ENCODE measurements around the gene CX3CL1. TPM values are rescaled to one million over a fixed set of nuclear protein-coding genes. Genes with fewer than 3 reads are reported as not detected.

The CX3CL1 gene
- total RNA-seq (1.2 and 2.3 TPM in 2 replicates), polyA plus RNA-seq (2.0 TPM in 2 replicates), polyA minus RNA-seq (0.96 and 1.6 TPM in 2 replicates), Bru-seq, nascent RNA (percentile 18 among the genes with signal in this experiment), BruChase-seq, experiment 1, labeled RNA remaining after a 6-hour chase (percentile 15 among the genes with signal in this experiment), BruChase-seq, experiment 2, labeled RNA remaining after a 2-hour chase (percentile 17 among the genes with signal in this experiment)
- polyA plus RNA-seq (2011; cell fraction: cytosol; rRNA removed): 1.2 and 2.5 TPM in 2 replicates
- polyA plus RNA-seq (2011; cell fraction: nucleus; rRNA removed): 0.65 and 1.1 TPM in 2 replicates
- polyA plus RNA-seq (2012): 0.66 and 1.6 TPM in 2 replicates
- polyA minus RNA-seq (2011; cell fraction: cytosol; rRNA and poly(A)+ RNA removed): not detected
- polyA minus RNA-seq (2011; cell fraction: nucleus; rRNA and poly(A)+ RNA removed): 0.29 and 0.53 TPM in 2 replicates
- long read RNA-seq, partial matches to known transcripts: 0 of 7 reads
- long read RNA-seq, other reads (novel, unspliced or antisense): 7 of 7 reads

- Histone ChIP-seq H3K4me3 (replicated peaks in 1 of 3; ENCODE audit: insufficient read depth in 1 of 3, low read depth in 1 of 3, low read length in 3 of 3) (peak within 1 kb of the TSS in 1 of 3 experiments; percentile 29), H3K4me1 (ENCODE audit: control insufficient read depth, extremely low read depth, insufficient read depth, low read length) (peaks cover 4% of the 10 kb centered on the region), H3K36me3 (ENCODE audit: control insufficient read depth in 2 of 2, extremely low read depth in 1 of 2, insufficient read depth in 2 of 2, low read length in 2 of 2) (no peaks in the 10 kb centered on the region), H3K9me3 (replicated peaks; ENCODE audit: control insufficient read depth, insufficient read depth, low read length) (no peaks in the 10 kb centered on the region), H3K4me2 (ENCODE audit: insufficient read depth, low read length) (no peak within 1 kb of the TSS), H3K9ac (replicated peaks; ENCODE audit: extremely low read depth, insufficient read depth, low read length) (no peak within 1 kb of the TSS), H3K9me1 (replicated peaks; ENCODE audit: control insufficient read depth, extremely low read depth, insufficient read depth, low read length) (no peaks in the 10 kb centered on the region), H3K79me2 (ENCODE audit: control insufficient read depth, insufficient read depth, low read length) (no peaks in the 10 kb centered on the region), H2AFZ (ENCODE audit: low read depth, low read length) (no peak within 1 kb of the TSS), H3K27ac (ENCODE audit: insufficient read depth, low read depth, low read length) (no peak within 1 kb of the TSS), H4K20me1 (replicated peaks; ENCODE audit: control insufficient read depth, extremely low read depth, insufficient read depth, low read length) (no peaks in the 10 kb centered on the region), H3K27me3 (ENCODE audit: control insufficient read depth in 2 of 2, insufficient read depth in 2 of 2, low read length in 2 of 2) (peaks cover 4% of the 10 kb centered on the region in 2 experiments)
- ChIA-PET CTCF (interaction anchor here (1.7 kb wide), 1 partner anchor 12 kb away, joined by 7 read pairs; no protein-coding TSS in a partner anchor), POLR2A (no interaction called here)
- FAIRE-seq (no peak), DNase-seq (ENCODE audit: low read depth, low spot score) (peak; percentile 55)
- dilution Hi-C loops (cut with MboI; ENCODE audit: extremely low pct_ligation_motif_present, low sequenced_read_pairs): no loop called here
- BruUV-seq (replicated peaks): no TSS peak
- intact Hi-C loops (cut with micrococcal nuclease): no loop called here
- TF ChIP-seq MAX (IDR thresholded peaks at IDR 0.05; ENCODE audit: insufficient read depth, insufficient read length): no peak
- TF ChIP-seq POLR2AphosphoS5 (IDR thresholded peaks at IDR 0.05; ENCODE audit: insufficient read depth, low read depth, low read length): no peak
- no peak for TF ChIP-seq MYC (IDR thresholded peaks at IDR 0.05; ENCODE audit: low read depth, low read length)
- no peak for TF ChIP-seq FOS (IDR thresholded peaks at IDR 0.05; ENCODE audit: borderline replicate concordance, insufficient read depth, low read length)
- no peak for TF ChIP-seq POLR2A (IDR thresholded peaks at IDR 0.05; ENCODE audit: low read depth, low read length)
- TF ChIP-seq CTCF (IDR thresholded peaks at IDR 0.05; ENCODE audit: extremely low read depth in 1 of 2, insufficient read depth in 1 of 2, low read depth in 1 of 2, low read length in 2 of 2): peak in 1 of 2 donors; percentile 9
Measured at GRCh38 chr16:57372372-57373116, at the start of gene CX3CL1. Gene CX3CL1 (plus strand): TSS chr16:57372490. CDS start chr16:57372569, 79 bp downstream.

Data from endothelial cell of umbilical vein (primary cell).